Activated CD8-positive, alpha-beta memory T cell treated with anti-CD3 and anti-CD28 coated beads, Interleukin-2, amount 50 U/mL, for 4 hours (primary cell): ENCODE results near the gene NUMA1.
A peak's percentile ranks its signal among the peaks of the same experiment; 100 is the strongest.

Experiments used
- DNase-seq: peaks from one replicate; pipeline ENCODE4 v3.0.0-alpha.2; 2020

The NUMA1 gene

DNA sequence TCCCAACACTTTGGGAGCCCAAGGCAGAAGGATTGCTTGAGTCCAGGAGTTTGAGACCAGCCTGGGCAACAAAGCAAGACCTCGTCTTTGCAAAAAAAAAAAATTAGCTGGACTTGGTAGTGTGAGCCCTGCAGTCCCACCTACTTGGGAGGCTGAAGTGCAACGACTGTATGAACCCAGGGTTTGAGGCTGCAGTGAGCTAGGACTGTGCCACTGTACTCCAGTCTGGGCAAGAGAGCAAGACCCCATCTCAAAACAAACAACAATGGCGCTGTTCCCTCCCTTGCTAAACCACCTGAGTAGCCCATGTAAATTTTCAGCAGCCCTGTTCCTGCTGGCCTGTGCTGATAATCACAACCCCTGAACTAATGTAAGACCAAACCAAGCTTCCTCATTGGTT is 19.7 kb upstream of the NUMA1 start:
- no peak for DNase-seq

DNA sequence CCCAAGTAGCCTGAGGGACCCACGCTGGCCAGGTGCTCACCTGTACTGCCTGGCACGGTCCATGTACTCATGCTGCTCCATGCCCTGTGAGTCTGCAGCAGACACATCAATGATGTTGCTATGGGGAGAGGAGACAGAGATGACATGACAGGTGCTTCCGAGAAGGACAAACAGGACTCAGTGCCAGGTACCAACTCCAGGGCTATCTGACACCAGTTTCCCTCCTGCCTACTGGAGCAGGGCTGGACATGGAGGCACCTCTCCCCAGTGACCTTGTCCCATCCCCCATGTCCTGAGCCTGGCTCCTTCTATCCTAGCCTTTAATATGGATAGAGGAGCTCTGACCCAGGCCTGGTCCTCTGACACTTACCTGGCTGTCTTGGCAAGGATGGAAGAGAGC is 18.4 kb upstream of the NUMA1 start:
- no peak for DNase-seq

DNA sequence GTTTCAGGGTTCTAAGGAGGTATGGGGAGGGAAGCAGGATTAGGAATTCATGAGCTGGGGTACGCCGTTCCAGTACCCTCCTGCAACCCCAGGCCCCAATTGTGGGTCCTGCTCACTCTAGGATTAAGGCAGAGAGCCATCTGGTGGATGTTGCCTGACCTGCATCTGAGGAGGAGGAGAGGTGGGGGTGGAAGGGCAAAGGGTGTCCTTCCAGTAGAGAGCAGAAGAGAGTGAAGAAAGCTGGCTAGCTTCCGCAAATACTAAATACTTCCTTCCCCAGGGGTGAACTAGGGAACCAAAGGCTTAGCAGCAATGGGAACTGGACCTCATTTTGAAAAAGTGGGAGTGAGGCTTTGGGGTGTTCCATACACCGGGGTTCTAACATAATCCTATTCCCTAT is 10.9 kb upstream of the NUMA1 start:
- peak; percentile 74 for DNase-seq

DNA sequence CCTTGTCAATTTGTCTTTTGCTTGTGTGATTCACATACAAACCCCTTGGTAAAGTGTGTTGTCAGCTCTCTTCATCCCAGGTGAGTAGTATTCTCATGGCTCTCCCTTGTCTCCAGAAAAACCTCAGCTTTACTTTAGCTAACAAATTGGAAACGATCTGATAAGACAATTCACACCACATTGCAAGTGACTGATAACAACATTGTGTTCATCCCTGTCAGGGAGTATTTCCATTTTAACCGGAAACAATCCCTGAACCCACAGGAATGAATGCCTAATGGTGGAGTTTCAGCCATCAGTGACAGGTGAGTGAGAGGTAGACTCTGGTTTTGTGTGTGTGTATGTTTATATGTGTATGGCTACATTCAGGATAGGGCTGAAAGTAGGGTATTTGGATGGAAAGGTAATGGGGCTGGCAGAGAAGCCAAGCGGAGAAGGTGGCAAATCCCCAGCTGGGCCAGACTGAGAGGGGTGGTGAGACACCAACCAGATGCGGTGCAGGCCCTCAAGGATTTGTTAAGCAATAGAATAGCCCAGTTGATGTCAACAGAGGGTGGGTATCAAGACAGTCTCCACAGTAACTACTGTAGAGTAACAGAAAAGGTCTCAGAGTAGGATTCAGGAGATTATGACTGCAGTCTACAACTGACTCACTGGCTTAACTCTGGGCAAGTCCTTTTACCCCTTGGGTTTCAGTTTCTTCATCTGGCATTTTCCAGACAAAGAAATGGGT is 7.9 kb upstream of the NUMA1 start:
- no peak for DNase-seq

DNA sequence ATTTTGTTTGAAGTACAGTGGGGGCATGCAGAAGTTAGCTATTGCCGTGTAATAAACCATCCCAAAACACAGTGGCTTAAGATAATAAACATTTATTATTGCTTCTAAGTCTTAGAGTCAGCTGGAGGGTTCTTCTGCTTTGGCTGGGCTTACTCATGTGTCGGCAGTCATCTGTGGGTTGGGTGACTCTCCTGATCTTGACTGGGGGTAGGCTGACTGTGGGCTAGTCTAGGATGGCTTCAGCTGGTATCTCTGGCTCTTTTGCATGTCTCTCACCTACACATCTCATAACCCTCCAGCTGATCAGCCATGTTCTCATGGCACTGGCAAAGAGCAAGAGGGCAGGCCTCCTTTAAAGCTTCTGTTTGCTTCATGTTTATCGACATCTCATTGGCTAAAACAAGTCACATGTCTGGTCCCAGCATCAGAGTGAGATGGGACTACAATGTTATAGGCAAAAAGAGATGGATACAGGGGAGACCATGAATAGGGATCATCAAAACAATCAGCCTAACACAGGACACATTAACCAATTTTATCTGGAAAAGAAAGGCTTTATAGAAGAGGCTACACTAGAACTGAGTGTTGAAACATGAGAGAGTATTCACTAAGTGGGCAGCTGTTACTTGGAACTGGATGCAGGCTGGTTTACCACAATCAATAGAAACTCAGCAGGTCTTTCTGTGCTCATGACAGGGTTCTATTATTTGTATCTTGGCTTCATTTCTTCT is 5.4 kb upstream of the NUMA1 start:
- DNase-seq, result no peak

DNA sequence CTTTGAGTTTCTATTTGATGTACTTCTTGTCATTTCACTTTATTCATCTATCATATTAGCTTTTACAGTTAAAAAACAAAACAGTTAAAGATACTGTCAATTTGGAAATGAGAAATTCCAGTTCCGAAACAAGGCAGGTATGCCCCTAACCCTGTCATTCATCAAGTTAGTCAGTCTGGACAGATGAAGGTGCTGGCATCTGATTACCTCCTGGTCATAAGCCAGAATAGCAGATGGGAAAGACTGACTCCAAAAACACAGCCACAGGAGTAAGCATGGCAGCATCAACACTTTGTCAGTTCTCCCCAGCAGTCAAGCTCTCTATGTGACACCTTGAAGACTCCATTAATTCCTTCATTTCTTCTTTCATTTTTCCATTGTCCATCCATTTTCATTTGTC is 4.6 kb upstream of the NUMA1 start:
- no peak for DNase-seq

DNA sequence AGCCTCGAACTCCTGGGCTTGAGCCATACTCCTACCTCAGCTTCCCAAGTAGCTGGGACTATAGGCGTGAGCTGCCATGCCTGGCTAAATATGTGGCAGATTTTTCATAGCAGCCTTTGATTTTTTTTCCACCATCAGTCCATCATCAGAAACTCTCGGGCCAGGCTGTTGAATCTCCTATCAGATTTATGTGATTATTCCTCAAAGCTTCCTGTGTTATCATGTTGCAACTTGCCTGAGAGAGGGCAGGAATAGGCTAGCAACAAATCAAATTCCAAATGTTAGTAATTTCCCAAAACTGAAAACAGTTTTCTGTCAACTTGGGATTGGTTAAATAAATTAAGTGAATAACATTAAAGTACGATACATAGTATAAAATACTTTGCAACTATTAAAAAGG is 3.7 kb upstream of the NUMA1 start:
- DNase-seq, result no peak

DNA sequence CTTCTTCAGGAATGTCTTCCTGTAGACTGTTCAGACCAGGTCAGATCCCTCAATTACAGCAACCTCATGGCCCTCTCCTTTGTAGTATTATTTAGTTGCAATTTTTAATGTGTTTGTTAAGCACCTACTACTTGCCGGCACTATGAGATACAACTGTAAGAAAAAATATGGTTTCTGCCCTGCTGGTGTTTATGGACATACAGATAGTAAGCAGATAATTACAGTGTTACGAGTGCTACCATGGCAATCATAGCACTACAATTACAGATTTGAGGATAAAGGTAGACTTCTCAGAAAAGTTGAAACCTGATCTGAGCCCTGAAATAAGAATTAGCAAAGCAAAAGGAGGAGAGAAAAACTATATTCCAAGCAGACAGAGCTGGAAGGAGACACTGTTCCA is 3.1 kb upstream of the NUMA1 start:
- DNase-seq, result no peak

DNA sequence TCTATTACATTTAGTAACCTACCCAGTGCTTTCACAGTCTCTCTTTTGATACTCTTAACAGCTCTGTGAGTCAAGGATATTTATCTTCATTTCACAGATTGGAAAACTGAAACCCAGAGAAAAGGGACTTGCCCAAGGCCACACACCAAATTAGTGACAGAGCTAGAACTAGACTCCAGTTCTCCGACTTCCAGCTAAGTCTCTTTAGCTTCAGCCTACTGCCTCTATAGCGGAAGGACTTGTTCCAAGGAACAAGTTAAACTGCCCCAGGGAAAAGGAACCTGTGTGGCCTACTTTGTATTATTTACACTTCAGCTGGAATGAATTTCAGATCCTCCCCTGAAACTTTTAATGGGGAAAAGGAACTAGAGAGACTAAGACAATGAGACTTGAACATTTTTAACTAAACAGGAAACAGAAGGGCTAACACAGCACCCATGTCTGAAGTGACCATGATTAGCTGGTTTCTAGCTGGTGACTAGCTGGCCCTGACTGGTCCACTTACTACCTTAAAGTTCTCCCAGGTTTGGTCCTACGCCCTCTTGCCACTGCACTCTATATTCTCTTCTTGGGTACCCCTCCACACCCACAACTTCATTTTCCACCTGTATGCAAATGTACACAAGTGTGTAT is 1.6 kb upstream of the NUMA1 start:
- no peak for DNase-seq

DNA sequence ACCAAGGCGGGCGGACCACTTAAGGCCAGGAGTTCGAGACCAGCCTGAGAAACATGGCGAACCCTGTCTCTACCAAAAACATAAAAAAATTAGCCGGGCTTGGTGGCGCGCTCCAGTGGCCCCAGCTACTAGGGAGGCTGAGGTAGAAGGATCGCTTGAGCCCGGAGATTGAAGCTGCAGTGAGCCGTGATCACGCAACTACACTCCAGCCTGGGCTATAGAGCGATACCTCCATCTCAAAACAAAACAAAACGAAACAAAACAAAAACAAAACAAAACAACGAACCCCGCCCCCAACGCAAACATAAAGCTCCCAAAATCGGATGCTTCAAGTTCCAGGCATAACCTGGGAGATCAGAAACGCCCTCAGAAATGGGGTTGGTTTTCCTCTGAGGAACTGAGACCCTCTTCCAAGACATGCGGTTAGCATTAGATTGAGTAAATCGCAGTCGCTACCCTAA is 872 bp upstream of the NUMA1 start:
- no peak for DNase-seq

DNA sequence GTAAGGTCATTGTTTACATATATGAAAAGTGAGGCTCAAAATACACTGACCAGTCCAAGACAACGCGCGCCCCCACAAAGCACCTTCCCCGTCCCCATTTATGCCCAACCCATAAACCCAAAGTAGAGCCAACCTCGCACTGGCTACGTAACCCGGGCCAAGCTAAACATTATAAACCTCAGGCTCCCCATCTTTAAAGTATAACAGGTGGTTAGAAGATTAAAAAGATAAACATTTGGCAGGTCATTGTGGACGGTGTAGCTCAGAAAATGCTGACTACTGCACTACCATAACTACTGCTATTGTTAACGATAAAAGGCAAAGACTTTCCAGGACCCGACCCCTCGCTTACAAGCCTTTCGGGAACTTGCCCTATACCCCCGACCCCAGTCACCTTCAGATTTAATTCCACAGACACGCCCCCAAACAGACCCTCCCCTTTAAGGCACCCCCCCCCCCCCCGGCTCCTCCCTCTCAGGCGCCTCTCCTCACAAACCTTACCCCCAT is 470 bp downstream of the NUMA1 start:
- DNase-seq, result no peak

DNA sequence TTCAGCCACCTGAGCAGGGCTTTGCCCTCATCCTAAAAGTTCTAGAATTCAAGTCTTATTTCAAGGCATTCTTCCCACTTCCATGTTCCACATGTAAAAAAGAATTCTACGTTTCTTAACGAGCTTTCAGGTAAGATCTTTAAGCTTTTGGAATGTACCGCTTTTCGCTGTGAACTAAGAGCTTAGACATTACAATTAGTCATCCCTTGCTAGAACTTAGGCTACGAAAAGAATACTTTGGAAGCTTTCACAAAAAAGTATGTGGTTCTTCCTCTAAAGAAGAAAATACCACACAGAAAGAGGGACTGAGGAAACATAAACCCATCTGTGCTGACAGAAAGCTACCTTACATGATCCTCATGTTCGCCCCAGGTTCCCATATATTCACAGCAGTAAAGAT is 1.9 kb downstream of the NUMA1 start:
- no peak for DNase-seq

DNA sequence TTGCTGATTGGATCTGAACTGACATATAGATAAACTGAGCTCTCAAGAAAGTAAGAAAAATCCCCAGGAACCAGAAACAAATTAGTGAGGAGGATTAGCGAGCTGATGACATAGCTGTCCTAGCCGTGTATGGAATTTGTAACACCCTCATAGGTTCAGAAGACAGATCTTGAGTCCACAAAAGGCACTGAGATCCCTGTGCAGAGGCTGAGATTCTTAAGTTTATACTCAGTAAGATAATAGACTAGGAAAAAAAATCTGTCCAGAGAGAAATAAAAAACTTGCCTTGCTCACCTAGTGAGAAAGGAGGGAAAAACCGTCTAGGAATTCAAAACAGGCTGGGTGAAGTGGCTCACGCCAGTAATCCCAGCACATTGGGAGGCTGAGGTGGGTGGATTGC is 4.6 kb downstream of the NUMA1 start:
- DNase-seq, result no peak

DNA sequence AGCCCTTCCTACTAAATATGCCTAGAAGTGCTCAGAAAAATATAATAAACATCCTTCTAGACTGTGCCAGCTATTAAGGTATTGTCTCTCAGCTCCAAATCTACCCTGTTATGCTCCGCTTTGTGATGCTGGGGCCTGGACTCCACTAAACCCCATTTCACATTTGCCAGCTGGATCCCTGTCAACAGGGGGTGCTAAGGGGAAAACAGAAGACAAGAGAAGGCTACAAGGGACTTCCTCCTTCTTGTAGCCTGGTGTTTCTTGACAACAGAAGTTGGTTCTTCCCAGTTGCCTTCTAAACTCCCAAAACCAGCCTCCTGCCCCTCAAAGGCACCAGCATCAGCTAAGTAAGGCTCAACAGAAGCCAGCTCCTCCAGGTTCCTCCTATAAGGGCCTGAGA is 5.2 kb downstream of the NUMA1 start:
- DNase-seq, result no peak

DNA sequence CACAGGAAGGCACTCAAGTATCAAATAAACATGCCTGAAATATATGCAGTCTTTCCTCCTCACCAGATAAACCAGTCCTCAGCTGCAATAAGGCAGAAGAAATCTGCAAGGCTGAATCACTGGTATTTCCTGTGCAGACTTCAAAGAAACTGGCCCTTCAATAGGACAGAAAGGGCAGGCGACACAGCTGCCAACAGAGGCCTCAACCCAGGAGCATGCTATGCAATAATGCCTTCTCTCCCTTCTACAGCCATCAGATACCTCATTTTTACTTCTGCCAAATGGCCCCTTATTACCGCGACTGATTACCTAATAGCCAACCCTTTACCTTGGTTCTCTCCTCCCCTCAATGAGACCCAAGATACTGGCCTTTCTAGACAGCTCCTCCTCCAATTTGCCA is 8.0 kb downstream of the NUMA1 start:
- no peak for DNase-seq

DNA sequence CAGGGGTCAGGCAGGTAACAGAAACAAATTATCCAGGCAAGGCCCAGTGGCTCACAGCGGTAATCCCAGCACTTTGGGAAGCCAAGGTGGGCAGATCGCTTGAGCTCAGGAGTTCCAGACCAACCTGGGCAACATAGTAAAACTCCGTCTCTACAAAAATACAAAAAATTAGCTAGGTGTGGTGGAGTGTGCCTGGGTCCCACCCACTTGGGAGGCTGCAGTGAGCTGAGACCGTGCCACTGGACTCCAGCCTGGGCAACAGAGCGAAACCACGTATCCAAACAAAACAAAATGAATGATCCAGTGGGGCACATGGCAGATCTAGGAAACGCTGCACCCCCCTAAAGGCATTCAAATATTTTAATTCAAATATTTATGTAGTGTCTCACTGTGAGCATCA is 9.9 kb downstream of the NUMA1 start:
- no peak for DNase-seq

DNA sequence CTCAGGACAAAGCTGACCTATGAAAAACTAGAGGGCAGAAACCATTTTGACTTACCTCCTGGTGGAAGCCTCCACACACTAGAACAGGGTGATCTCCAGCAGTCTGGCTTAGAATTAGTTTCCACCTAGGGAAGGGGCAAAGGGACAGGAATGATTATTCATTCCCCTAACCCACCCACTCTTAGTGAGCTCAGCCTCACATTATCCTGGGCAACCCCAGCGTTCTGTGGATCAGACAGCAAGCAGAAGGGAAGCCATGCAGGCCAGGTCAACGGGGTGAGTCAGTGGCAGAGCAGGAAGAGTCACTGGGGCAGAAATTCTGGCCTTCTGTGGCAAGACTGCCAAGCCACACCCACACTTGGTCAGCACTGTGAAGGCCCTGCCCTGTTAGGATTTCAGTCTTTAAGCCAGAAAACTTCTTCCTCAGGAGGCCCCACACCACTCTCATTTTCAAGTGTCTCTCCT is 10.5 kb downstream of the NUMA1 start:
- DNase-seq, result no peak

DNA sequence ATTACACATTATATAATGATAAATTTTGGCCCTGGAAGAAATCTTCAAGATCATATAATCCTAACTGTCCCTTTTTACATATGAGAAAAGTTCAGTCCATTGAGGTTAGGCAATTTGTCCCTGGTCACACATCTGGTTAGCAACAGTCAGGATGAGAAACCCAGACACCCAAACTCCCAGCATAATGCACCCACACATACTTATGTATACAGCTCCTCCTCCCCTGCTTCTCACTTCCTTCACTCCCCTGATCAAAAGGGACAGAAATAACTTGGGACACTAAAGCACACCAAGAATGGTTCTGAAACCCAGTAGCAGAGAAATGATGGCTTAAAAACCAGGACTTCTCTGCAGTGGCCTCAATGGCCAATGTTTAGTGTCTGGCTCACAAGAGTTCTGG is 11.1 kb downstream of the NUMA1 start:
- no peak for DNase-seq

DNA sequence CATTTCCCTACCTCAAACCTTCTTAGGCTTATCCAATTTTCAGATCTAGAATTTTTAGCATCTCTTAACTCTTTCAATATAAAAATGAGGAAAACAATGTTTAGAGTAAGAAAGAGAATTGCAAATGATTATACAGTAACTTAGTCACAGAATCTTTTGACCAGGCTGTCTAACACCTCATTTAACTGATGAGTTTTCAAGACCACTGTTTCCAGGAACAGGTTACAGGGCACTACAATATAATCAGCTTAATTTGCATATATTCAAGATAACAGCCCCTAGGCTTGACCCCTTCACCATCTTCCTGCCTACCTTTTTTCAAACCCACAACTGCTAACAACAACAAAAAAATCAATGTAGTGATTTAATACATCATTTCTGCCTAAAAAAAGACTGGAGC is 12.7 kb downstream of the NUMA1 start:
- no peak for DNase-seq

DNA sequence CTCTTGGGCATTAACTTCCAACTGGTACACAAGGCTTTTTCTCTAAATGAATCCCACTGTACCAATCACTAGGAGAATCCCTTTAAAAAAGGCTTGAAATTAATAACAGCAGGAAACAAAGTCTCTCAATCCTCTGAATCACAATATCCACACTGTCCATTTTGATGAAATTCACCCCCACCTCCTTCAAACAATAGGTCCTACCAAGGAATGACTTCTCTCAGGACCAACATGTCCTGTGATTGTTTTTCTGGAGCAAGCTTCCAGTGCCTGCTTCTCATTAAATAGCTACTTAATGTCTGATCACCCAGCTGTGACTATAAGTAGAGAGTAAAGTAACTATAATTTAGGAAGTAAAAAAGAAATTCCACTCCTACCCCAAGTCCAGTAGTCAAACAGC is 13.1 kb downstream of the NUMA1 start:
- DNase-seq, result no peak

DNA sequence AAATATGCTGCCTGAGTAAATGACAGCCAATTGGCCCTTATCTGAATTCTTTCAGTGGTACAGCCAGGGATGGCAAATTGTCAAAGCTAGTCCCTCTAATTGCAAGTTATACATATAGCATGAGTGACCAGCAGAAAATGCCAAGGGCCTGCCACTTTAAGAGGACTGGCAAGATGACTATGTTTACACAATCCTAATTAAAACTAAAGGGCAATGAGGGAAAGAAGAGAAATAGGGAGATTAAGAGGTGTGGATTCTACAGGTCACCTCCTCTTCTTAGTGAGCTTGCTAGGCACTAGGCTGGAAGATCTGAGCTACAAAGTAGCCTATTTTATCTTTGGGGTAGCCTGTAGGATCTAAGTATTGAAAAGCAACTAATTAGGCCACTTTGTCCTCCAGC is 13.5 kb downstream of the NUMA1 start:
- DNase-seq, result no peak

DNA sequence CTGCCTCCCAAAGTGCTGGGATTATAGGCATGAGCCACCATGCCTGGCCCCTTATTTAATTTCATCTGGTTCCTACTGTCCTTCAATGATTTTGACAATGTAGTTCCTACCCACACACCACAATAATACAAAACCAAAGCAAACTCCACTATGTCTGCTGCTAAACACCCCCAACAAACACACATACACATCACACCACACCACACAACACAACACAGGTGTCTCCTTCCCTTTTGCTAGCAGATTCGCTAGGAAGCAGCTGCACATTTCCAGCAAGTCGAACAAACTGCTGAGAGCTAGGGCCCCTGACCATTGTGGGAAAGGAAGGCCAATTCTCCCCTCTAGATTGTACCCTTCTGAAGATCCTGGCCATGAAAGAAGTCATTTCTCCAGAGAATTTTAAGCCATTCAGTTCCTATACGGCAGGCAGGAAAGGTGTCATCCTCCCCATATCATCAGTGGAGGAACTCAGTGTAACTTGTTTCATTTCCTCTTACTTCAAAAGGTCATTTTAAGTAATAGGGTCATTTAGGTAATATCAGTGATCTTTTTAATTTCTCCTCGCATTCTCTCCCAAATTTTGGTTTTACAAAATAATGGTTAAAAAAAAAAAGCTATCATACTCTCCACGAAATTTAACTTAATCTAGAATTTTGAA is 18.5 kb downstream of the NUMA1 start:
- no peak for DNase-seq

DNA sequence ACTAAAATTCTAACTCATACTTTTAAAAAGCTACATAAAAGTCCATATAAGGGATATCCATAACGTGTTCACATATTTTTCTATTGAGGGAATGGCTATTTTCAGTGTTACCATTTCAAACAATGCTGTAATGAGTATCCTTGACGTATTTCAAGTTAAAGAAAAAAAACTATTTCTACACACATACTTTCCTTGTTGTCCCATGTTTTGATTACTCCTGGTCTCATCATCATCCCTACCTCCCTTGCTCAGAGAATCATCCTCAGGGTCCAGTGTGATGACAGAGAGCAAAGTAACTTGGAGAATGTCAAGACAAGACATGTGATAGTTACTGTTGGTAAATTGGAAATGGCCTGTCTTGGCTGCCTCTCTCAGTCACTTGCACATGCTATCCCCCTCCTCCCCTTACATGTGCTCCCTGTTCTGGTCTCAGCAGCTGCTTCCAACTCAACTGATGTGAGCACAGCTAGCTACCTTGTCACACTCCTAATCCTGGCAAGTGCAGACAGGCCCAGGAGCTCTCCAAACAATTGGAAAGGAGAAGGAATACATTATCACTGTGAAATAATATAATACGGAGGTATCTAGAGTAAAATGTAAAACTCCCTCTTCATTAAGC is 21.8 kb downstream of the NUMA1 start:
- DNase-seq, result no peak
